ENCODE measurements around the gene INTS1.

GRCh38 chr7:1523844-1524243 is 19.7 kb upstream of the INTS1 start:
- TF ChIP-seq, protein P1, sequence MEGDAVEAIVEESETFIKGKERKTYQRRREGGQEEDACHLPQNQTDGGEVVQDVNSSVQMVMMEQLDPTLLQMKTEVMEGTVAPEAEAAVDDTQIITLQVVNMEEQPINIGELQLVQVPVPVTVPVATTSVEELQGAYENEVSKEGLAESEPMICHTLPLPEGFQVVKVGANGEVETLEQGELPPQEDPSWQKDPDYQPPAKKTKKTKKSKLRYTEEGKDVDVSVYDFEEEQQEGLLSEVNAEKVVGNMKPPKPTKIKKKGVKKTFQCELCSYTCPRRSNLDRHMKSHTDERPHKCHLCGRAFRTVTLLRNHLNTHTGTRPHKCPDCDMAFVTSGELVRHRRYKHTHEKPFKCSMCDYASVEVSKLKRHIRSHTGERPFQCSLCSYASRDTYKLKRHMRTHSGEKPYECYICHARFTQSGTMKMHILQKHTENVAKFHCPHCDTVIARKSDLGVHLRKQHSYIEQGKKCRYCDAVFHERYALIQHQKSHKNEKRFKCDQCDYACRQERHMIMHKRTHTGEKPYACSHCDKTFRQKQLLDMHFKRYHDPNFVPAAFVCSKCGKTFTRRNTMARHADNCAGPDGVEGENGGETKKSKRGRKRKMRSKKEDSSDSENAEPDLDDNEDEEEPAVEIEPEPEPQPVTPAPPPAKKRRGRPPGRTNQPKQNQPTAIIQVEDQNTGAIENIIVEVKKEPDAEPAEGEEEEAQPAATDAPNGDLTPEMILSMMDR (IDR thresholded peaks at IDR 0.05; ENCODE audit: low read depth, low read length, poor library complexity, severe bottlenecking): no peak
- TF ChIP-seq EZH2phosphoT487 (IDR thresholded peaks at IDR 0.05; ENCODE audit: borderline replicate concordance, low read length): no peak
